HL-60/S4 treated with retinoic acid at 250 ng/mL for 4 days and 3 days (cell line): ENCODE data around the gene CCDC8.

Experiments
- in situ Hi-C: fragments of 300-500 bp; cut with MboI; formaldehyde crosslinking; loops from 2 replicates; pipeline ENCODE4 v1.7.0; 2022; ENCODE audit warnings: low sequenced_read_pairs

CCDC8 gene

GRCh38 chr19:46361915-46362314 is 51.4 kb downstream of the CCDC8 start:
- in situ Hi-C loops, result no loop called here
